MM.1S (cell line): ENCODE results near the gene AFAP1.

Experiments used
- DNase-seq: peaks from one replicate; pipeline ENCODE4 v3.0.0-alpha.2; 2015
- H2AFZ ChIP-seq: fragments of 300-600 bp; sonication (generic); 2 replicates; pipeline ENCODE4 v1.6.0; 2016; ENCODE audit warnings: antibody characterized with exemption, low read length
- H3F3A ChIP-seq: fragments of 300-600 bp; sonication (generic); 2 replicates; pipeline ENCODE4 v1.6.1; 2016; ENCODE audit warnings: mild to moderate bottlenecking, antibody characterized with exemption, low read length, moderate library complexity, mixed read lengths; ENCODE audit not compliant: insufficient read depth
- H3K27ac ChIP-seq: fragments of 300-600 bp; sonication (generic); 2 replicates; pipeline ENCODE4 v1.5.1; 2016; ENCODE audit warnings: mild to moderate bottlenecking, low read length
- H3K27me3 ChIP-seq: fragments of 300-600 bp; sonication (generic); replicated peaks from 2 replicates; pipeline ENCODE4 v1.6.0; 2016; ENCODE audit warnings: low read length; ENCODE audit not compliant: insufficient read depth
- H3K36me3 ChIP-seq: fragments of 300-600 bp; sonication (generic); replicated peaks from 2 replicates; pipeline ENCODE4 v1.6.1; 2016; ENCODE audit warnings: mild to moderate bottlenecking, low read length, mixed read lengths; ENCODE audit not compliant: insufficient read depth
- H3K4me1 ChIP-seq: fragments of 300-600 bp; sonication (generic); 2 replicates; pipeline ENCODE4 v1.6.1; 2016; ENCODE audit warnings: low read length, mixed read lengths
- H3K4me2 ChIP-seq: fragments of 300-600 bp; sonication (generic); 2 replicates; pipeline ENCODE4 v1.6.0; 2016; ENCODE audit warnings: low read depth, low read length
- H3K4me3 ChIP-seq: fragments of 300-600 bp; sonication (generic); 2 replicates; pipeline ENCODE4 v1.5.1; 2016; ENCODE audit warnings: low read length, mixed read lengths
- H3K79me2 ChIP-seq: fragments of 300-600 bp; sonication (generic); 2 replicates; pipeline ENCODE4 v1.6.1; 2016; ENCODE audit warnings: mixed run types, low read length, mixed read lengths
- H3K9ac ChIP-seq: fragments of 300-600 bp; sonication (generic); 2 replicates; pipeline ENCODE4 v1.6.1; 2016; ENCODE audit warnings: low read length, mixed read lengths
- H3K9me2 ChIP-seq: fragments of 300-600 bp; sonication (generic); replicated peaks from 2 replicates; pipeline ENCODE4 v1.6.1; 2016; ENCODE audit warnings: mild to moderate bottlenecking, low read length, mixed read lengths; ENCODE audit not compliant: insufficient read depth
- H3K9me3 ChIP-seq: fragments of 300-600 bp; sonication (generic); replicated peaks from 2 replicates; pipeline ENCODE4 v1.6.1; 2016; ENCODE audit warnings: mild to moderate bottlenecking, low read length, mixed read lengths; ENCODE audit not compliant: insufficient read depth
- H4K20me1 ChIP-seq: fragments of 300-600 bp; sonication (generic); 2 replicates; pipeline ENCODE4 v1.6.1; 2016; ENCODE audit warnings: mild to moderate bottlenecking, low read length, moderate library complexity, mixed read lengths; ENCODE audit not compliant: insufficient read depth
- CTCF ChIP-seq: fragments of 300-600 bp; sonication (generic); IDR thresholded peaks from 2 replicates; pipeline ENCODE4 v1.5.1; 2016; ENCODE audit warnings: antibody characterized with exemption, low read length, mixed read lengths
- EZH2 ChIP-seq: fragments of 300-600 bp; sonication (generic); optimal IDR thresholded peaks from 2 replicates; pipeline ENCODE3; 2017; ENCODE audit warnings: low read depth, mild to moderate bottlenecking, antibody characterized with exemption, low read length, mixed read lengths
- EZH2phosphoT487 ChIP-seq: fragments of 300-600 bp; sonication (generic); IDR thresholded peaks from 2 replicates; pipeline ENCODE4 v1.6.1; 2018; ENCODE audit warnings: antibody characterized with exemption, low read length

The AFAP1 gene

GRCh38 chr4:7868892-7869471, 70.7 kb downstream of the AFAP1 start:
- no peaks in the 10 kb centered on the region for H3K4me1 ChIP-seq
- H3K4me2 ChIP-seq: no peak overlapping the region; the same call in 1 of the 2 replicates
- no peaks in the 10 kb centered on the region for H3K9me3 ChIP-seq
- H2AFZ ChIP-seq: no peak overlapping the region
- H3F3A ChIP-seq: no peaks in the 10 kb centered on the region
- DNase-seq: no peak
- TF ChIP-seq EZH2: no peak
- TF ChIP-seq EZH2phosphoT487: no peak
- no peak for TF ChIP-seq CTCF
- H3K27me3 ChIP-seq: peaks cover 86% of the 10 kb centered on the region
- no peak overlapping the region for H3K4me3 ChIP-seq
- H4K20me1 ChIP-seq: no peaks in the 10 kb centered on the region
- H3K9me2 ChIP-seq: no peaks in the 10 kb centered on the region
- no peaks in the 10 kb centered on the region for H3K79me2 ChIP-seq
- H3K9ac ChIP-seq: no peak overlapping the region
- no peaks in the 10 kb centered on the region for H3K36me3 ChIP-seq
- no peak overlapping the region for H3K27ac ChIP-seq

- no peak for TF ChIP-seq CTCF
- TF ChIP-seq EZH2phosphoT487: no peak
- no peak for TF ChIP-seq EZH2
- H3K9me3 ChIP-seq: no peaks in the 10 kb centered on the region
- H3K9ac ChIP-seq: no peak overlapping the region
- no peaks in the 10 kb centered on the region for H3F3A ChIP-seq
- no peaks in the 10 kb centered on the region for H3K9me2 ChIP-seq
- H3K27me3 ChIP-seq: peaks cover 85% of the 10 kb centered on the region
- no peaks in the 10 kb centered on the region for H4K20me1 ChIP-seq
- H3K4me2 ChIP-seq: no peak overlapping the region; the same call in 1 of the 2 replicates
- H3K79me2 ChIP-seq: no peaks in the 10 kb centered on the region
- no peak overlapping the region for H2AFZ ChIP-seq
- DNase-seq: no peak
- no peak overlapping the region for H3K27ac ChIP-seq
- H3K4me3 ChIP-seq: no peak overlapping the region
- H3K36me3 ChIP-seq: no peaks in the 10 kb centered on the region
- H3K4me1 ChIP-seq: no peaks in the 10 kb centered on the region
Measured at GRCh38 chr4:7868436-7868775, 71.3 kb downstream of the AFAP1 start.

- DNase-seq: no peak
- no peak overlapping the region for H2AFZ ChIP-seq
- H3K9ac ChIP-seq: no peak overlapping the region
- peaks cover 90% of the 10 kb centered on the region for H3K27me3 ChIP-seq
- no peak overlapping the region for H3K27ac ChIP-seq
- H3K9me2 ChIP-seq: no peaks in the 10 kb centered on the region
- H3K79me2 ChIP-seq: no peaks in the 10 kb centered on the region
- no peaks in the 10 kb centered on the region for H3F3A ChIP-seq
- no peaks in the 10 kb centered on the region for H3K36me3 ChIP-seq
- H3K4me1 ChIP-seq: no peaks in the 10 kb centered on the region
- H4K20me1 ChIP-seq: no peaks in the 10 kb centered on the region
- H3K9me3 ChIP-seq: no peaks in the 10 kb centered on the region
- TF ChIP-seq EZH2 (no peak), CTCF (no peak), EZH2phosphoT487 (no peak)
- no peak overlapping the region for H3K4me3 ChIP-seq
- no peak overlapping the region for H3K4me2 ChIP-seq
Measured at GRCh38 chr4:7867701-7868435, 71.8 kb downstream of the AFAP1 start.
